Measurements from ENCODE around the gene ITGAV. TPM values are rescaled to one million over a fixed set of nuclear protein-coding genes. Genes with fewer than 3 reads are reported as not detected.

The ITGAV gene
- total RNA-seq, 4 donors from 2014 or later, result 100 to 127 (median 117) TPM

DNA sequence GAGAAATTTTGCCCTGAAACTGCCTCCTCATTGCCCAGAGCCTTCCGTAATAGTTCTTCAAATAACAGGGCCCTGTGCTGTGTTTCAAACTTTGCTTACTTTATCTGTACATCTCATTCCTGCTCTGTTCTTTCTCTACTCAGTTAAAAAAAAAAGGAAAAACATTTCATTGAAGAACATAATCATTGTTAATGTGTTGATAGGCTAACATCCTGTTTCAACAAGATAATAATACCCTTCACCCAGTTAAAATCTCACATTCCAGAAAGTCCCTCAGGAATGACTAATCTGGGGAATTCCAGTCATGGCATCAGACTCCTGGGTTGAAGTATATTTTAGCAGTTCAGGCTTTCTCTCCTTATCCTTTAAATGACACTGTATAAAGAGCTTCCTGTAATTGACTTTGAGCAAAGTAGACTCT lies 45.6 kb upstream of the ITGAV start:
- Histone ChIP-seq H3K9me3 (no peaks in the 10 kb centered on the region), H3K27ac (peak overlapping the region; percentile 29 to 72 (median 62)), H3K27me3 (no peaks in the 10 kb centered on the region), H3K36me3 (no peaks in the 10 kb centered on the region), H3K4me3 (no peak overlapping the region), H3K4me1 (peaks cover 4 to 30% (median 11%) of the 10 kb centered on the region in 3 donors)
- TF ChIP-seq POLR2AphosphoS5 (IDR thresholded peaks at IDR 0.05) (peak; percentile 64), POLR2A (IDR thresholded peaks at IDR 0.05) (no peak)
- ATAC-seq, result no peak
- 9 to 15% methylated on average over 1 of the region's 1 CpG for WGBS, 2 donors (ENCODE audit: low coverage in 1 of 2)

DNA sequence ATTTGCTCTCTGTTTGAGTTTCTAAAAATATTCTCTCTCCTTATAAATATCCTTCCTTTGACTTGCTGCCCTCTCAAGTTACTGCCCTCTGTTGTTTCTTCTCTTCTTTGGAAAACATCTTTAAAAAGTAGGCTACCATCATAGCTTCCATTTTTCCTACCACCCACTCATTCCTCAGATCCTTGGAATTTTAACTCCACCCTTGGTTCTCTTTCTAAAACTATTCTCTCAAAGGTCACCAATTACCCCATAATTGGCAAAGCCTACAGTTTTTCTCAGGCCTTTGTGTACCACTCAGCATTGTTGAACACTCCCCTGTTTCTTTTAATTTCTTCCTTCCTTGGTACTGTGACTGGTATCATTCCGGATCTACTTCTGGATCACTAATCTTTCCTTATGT lies 43.0 kb upstream of the ITGAV start:
- Histone ChIP-seq H3K27ac (no peak overlapping the region), H3K9me3 (no peaks in the 10 kb centered on the region), H3K4me3 (no peak overlapping the region), H3K27me3 (no peaks in the 10 kb centered on the region), H3K36me3 (no peaks in the 10 kb centered on the region), H3K4me1 (peaks cover 4 to 27% (median 11%) of the 10 kb centered on the region in 3 donors)
- WGBS, 2 donors (ENCODE audit: low coverage in 1 of 2), result 0 to 14% methylated on average over 1 of the region's 1 CpG
- ATAC-seq, result no peak
- no peak for TF ChIP-seq POLR2A (IDR thresholded peaks at IDR 0.05)
- TF ChIP-seq POLR2AphosphoS5 (IDR thresholded peaks at IDR 0.05), result peak; percentile 35

DNA sequence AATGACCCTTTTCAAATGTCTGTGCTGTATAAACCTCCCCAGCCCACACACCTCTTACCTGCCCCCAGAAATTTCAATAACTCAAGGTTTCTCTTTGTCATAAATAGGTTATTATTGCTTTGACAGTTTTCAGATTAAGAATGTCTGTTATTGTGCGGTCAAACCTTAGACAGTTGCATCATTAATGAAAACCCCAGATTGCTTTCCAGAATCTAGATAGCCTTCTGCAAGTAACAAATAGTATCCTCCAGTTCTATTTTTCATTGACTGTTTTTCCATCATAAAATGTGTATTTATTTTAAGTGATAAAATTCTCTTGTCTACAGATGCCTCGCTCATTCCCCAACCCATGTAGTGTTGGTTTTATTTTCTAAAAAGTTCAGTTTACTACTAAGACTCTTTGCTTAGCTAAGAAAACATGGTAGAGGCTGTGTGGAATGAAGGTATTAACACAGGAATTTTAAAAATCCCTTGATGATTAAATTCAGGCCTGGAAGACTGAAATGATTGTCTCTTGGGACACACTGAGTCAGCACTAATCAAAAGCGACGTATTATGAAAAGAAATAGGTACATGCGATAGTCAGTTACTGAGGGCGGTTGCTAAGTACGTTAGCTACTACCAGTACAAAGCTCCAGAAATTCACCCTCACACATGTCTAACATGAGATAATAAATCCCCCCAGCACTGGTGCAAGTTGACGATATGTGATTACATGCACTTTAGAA lies 38.4 kb upstream of the ITGAV start:
- TF ChIP-seq POLR2A (IDR thresholded peaks at IDR 0.05) (no peak), POLR2AphosphoS5 (IDR thresholded peaks at IDR 0.05) (no peak), EP300 (IDR thresholded peaks at IDR 0.05) (no peak)
- TF ChIP-seq, protein P1, sequence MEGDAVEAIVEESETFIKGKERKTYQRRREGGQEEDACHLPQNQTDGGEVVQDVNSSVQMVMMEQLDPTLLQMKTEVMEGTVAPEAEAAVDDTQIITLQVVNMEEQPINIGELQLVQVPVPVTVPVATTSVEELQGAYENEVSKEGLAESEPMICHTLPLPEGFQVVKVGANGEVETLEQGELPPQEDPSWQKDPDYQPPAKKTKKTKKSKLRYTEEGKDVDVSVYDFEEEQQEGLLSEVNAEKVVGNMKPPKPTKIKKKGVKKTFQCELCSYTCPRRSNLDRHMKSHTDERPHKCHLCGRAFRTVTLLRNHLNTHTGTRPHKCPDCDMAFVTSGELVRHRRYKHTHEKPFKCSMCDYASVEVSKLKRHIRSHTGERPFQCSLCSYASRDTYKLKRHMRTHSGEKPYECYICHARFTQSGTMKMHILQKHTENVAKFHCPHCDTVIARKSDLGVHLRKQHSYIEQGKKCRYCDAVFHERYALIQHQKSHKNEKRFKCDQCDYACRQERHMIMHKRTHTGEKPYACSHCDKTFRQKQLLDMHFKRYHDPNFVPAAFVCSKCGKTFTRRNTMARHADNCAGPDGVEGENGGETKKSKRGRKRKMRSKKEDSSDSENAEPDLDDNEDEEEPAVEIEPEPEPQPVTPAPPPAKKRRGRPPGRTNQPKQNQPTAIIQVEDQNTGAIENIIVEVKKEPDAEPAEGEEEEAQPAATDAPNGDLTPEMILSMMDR (IDR thresholded peaks at IDR 0.05), result no peak
- H3K27me3 ChIP-seq, result no peaks in the 10 kb centered on the region
- H3K4me3 ChIP-seq, result no peak overlapping the region
- ATAC-seq, result no peak
- peaks cover 0 to 6% (median 0%) of the 10 kb centered on the region in 3 donors for H3K4me1 ChIP-seq
- H3K27ac ChIP-seq, result no peak overlapping the region
- H3K36me3 ChIP-seq, result no peaks in the 10 kb centered on the region
- WGBS, 2 donors (ENCODE audit: low coverage in 1 of 2), result 81 to 83% methylated on average over 8 of the region's 8 CpGs
- H3K9me3 ChIP-seq, result no peaks in the 10 kb centered on the region

DNA sequence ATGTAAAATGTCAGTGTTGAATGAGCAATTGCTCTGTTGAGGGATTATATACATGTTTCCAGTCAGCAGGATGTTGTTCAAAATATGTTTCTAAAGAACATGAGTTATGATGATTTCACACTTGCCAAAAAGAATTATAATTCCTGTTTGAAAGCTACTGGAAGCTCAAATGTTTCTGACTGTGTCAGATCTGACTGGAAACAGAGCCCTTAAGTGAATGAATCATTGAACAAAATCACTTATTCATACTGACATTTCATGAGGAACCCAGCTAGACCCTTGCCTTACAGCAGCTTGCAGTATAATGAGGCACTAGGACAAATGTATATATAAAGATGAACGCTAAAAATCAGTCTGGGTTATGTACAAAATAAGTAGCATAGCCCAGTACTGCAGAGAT lies 35.4 kb upstream of the ITGAV start:
- Histone ChIP-seq H3K27me3 (no peaks in the 10 kb centered on the region), H3K9me3 (no peaks in the 10 kb centered on the region), H3K36me3 (no peaks in the 10 kb centered on the region), H3K4me1 (no peaks in the 10 kb centered on the region), H3K4me3 (no peak overlapping the region), H3K27ac (no peak overlapping the region)
- 21 to 22% methylated on average over 1 of the region's 1 CpG for whole genome bisulfite sequencing, 2 donors (ENCODE audit: low coverage in 1 of 2)
- TF ChIP-seq POLR2A (IDR thresholded peaks at IDR 0.05), result no peak
- TF ChIP-seq POLR2AphosphoS5 (IDR thresholded peaks at IDR 0.05), result peak; percentile 16
- ATAC-seq, result no peak

DNA sequence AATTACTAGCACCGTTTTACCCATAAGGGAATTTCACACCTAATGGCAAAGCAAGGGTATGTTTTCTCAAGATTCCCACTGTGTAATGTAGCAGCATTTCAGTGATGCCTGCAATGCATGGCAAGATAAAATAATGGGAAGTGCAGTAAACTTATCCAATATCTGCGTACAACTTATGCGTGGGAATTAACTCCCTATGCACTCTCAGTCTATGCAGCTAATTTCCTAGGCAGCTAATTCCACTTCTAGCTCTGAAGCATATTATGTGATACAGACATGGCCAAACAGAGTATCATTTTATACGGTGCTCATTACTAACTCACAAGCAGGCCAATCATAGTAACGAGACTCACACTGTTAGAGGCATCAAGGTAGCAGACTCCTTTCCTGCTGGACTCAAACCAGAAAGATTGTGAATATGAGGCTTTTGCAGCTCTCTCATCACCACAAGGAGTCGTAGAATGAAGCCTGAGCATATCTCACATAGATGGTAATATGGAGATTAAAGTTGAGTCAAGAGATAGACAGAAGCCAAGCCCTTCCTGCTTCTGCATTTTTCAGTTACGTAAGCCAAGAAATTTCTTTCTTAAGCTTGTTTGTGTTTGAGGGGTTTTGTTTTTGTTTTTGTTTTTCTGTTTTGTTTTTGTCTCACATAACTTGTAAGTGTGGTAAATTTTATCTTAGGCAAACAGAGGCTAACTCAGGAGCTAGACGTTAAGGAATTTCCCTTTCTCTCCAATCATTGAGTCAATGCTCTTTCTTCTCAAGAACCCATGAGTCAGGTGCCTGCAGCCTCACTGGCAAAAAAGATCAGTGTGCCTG lies 34.8 kb upstream of the ITGAV start:
- ATAC-seq, result no peak
- 55 to 65% methylated on average over 5 to 8 of the region's 8 CpGs for WGBS, 2 donors (ENCODE audit: low coverage in 1 of 2)
- TF ChIP-seq, protein P1 (IDR thresholded peaks at IDR 0.05), result no peak
- TF ChIP-seq POLR2A (IDR thresholded peaks at IDR 0.05) (no peak), POLR2AphosphoS5 (IDR thresholded peaks at IDR 0.05) (no peak), EP300 (IDR thresholded peaks at IDR 0.05) (no peak)
- H3K27ac ChIP-seq, result no peak overlapping the region
- H3K27me3 ChIP-seq, result no peaks in the 10 kb centered on the region
- H3K36me3 ChIP-seq, result no peaks in the 10 kb centered on the region
- no peak overlapping the region for H3K4me3 ChIP-seq
- H3K9me3 ChIP-seq, result no peaks in the 10 kb centered on the region
- H3K4me1 ChIP-seq, result no peaks in the 10 kb centered on the region

DNA sequence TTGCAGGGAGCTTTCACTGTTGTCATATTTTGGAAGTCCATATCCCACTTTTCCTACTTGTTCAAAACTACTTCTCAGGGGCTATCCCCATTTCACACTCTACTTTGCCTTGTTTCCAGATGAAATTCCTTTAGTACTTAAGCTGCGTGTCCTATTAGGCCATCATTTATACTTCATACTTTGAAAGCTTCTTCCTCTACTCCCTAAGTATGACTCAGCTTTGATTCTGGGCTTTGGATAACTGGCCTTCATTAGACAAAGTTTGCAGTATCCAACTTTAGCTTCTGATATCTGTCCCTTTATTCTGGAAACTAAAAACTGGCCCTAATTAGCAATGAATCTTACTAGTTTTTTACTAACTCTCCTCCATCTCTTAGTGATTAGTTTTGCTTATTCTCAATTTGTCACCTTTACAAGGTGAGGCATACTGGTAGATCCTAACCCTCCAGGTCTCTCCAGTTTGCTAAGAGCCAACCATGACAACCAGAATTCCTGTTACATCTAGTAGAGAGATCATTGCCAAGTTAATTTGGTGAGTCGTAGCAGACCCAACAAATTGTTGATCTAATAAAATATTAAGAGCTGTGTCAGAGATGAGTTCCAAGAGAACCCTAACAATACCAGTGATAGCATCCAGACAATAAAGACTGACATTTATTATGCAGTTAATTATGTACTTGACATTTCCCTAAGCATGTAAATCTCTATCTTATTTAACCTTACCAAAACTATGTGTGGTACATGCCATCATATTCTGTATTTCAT lies 31.2 kb upstream of the ITGAV start:
- 26 to 46% methylated on average over 2 of the region's 2 CpGs for WGBS, 2 donors (ENCODE audit: low coverage in 1 of 2)

More for the DNA sequence above, 31.2 kb upstream of the ITGAV start:
- Histone ChIP-seq H3K4me3 (no peak overlapping the region), H3K36me3 (no peaks in the 10 kb centered on the region), H3K27ac (no peak overlapping the region), H3K9me3 (no peaks in the 10 kb centered on the region), H3K4me1 (no peaks in the 10 kb centered on the region), H3K27me3 (no peaks in the 10 kb centered on the region)
- TF ChIP-seq EP300 (IDR thresholded peaks at IDR 0.05), result no peak
- no peak for TF ChIP-seq POLR2AphosphoS5 (IDR thresholded peaks at IDR 0.05)
- TF ChIP-seq, protein P1 (IDR thresholded peaks at IDR 0.05), result no peak
- no peak for TF ChIP-seq POLR2A (IDR thresholded peaks at IDR 0.05)
- ATAC-seq, result no peak

All from gastroesophageal sphincter (tissue), 4 donors.